ENCODE results near the gene SCARF2. TPM values are rescaled to one million over a fixed set of nuclear protein-coding genes. Genes with fewer than 3 reads are reported as not detected.
A peak's percentile ranks its signal among the peaks of the same experiment; 100 is the strongest.

Gene SCARF2
- total RNA-seq, 1 experiment from 2014 or later, result 10.8 TPM

- Histone ChIP-seq H2AFZ (ENCODE audit: low read length) (no peak overlapping the region), H2BK20ac (ENCODE audit: low read depth, low read length, poor library complexity, severe bottlenecking) (no peak overlapping the region), H3K4me1 (ENCODE audit: insufficient read depth, low read length) (peaks cover 8% of the 10 kb centered on the region; the same call in 1 of the 2 replicates), H2BK12ac (ENCODE audit: insufficient read length, low read depth, low read length) (no peak overlapping the region), H3K4me2 (ENCODE audit: insufficient read depth, insufficient read length, low read length) (peak overlapping the region; percentile 60), H2AK5ac (ENCODE audit: insufficient read length, low read length) (no peak overlapping the region), H3K79me1 (ENCODE audit: insufficient read depth, low read depth, low read length, poor library complexity, severe bottlenecking) (peaks cover 1% of the 10 kb centered on the region), H4K91ac (ENCODE audit: insufficient read length, low read depth, low read length) (no peak overlapping the region), H4K20me1 (ENCODE audit: control insufficient read depth, insufficient read depth, insufficient read length) (no peaks in the 10 kb centered on the region), H2BK5ac (ENCODE audit: insufficient read length, low read length) (no peak overlapping the region), H3K9me3 (ENCODE audit: control insufficient read depth, low read depth, low read length) (no peaks in the 10 kb centered on the region), H3K27me3 (ENCODE audit: insufficient read depth, low read length) (no peaks in the 10 kb centered on the region), H3T11ph (ENCODE audit: low read length) (no peak overlapping the region), H4K5ac (ENCODE audit: insufficient read length, low read depth, low read length) (no peak overlapping the region), H3K4ac (ENCODE audit: low read depth, low read length) (no peak overlapping the region), H3K23me2 (ENCODE audit: insufficient read length, low read depth, low read length, poor library complexity, severe bottlenecking) (peaks cover 4% of the 10 kb centered on the region), H3K27ac (ENCODE audit: insufficient read length, low read depth, low read length) (no peak overlapping the region), H3K23ac (ENCODE audit: insufficient read length, low read depth, low read length) (no peak overlapping the region), H4K8ac (replicated peaks; ENCODE audit: insufficient read length, low read depth, low read length) (no peak overlapping the region), H3K9ac (ENCODE audit: extremely low read depth, insufficient read length, low read length) (peak overlapping the region; percentile 17), H2BK120ac (ENCODE audit: low read depth, low read length, poor library complexity, severe bottlenecking) (no peak overlapping the region), H3K18ac (ENCODE audit: insufficient read length, low read depth, low read length) (no peak overlapping the region), H2BK15ac (ENCODE audit: low read depth, low read length) (no peak overlapping the region), H3K56ac (ENCODE audit: insufficient read length, low read depth, low read length) (no peak overlapping the region), H3K79me2 (ENCODE audit: insufficient read depth, low read length) (peaks cover 7% of the 10 kb centered on the region; the same call in 1 of the 2 replicates), H3K14ac (ENCODE audit: insufficient read depth, low read length) (no peak overlapping the region)
- Mint-ChIP-seq H3K4me3 (peak overlapping the region; percentile 84 to 94), H3K27ac (no peak overlapping the region; a peak in 1 of 7 replicates), H3K4me1 (peaks cover 20 to 22% of the 10 kb centered on the region in 2 experiments), H3K27me3 (ENCODE audit: low read depth) (peaks cover 3% of the 10 kb centered on the region), H3K36me3 (ENCODE audit: insufficient read depth in 1 of 3, low read depth in 3 of 3) (peaks cover 10 to 20% (median 20%) of the 10 kb centered on the region in 3 experiments), H3K9me3 (no peaks in the 10 kb centered on the region)
- TF ChIP-seq CTCF (conservative IDR thresholded peaks at IDR 0.05), result no peak
- no peak for DNase-seq
- WGBS (ENCODE audit: extremely low coverage, insufficient read length, low lambda C conversion rate), result no CpG with 5 or more reads among the region's 2 CpGs
These were observed 41.7 kb downstream of the SCARF2 start for GRCh38 chr22:20395907-20396287.
